GM12878 (cell line): ENCODE measurements around the gene INSYN2B.

Experiments
- BRCA1 ChIP-seq: IDR thresholded peaks from 2 replicates; pipeline ENCODE4 v1.6.1; 2011; ENCODE audit warnings: low read depth, low read length, improper control_type of control experiment
- CREB1 ChIP-seq: IDR thresholded peaks from 2 replicates; pipeline ENCODE4 v1.6.1; 2012; ENCODE audit warnings: low read depth, mild to moderate bottlenecking, inconsistent platforms
- EZH2 ChIP-seq: IDR thresholded peaks from 2 replicates; pipeline ENCODE4 v1.6.1; 2012; ENCODE audit warnings: low read depth, mild to moderate bottlenecking, control low read depth, inconsistent platforms, low read length, borderline replicate concordance; ENCODE audit not compliant: control insufficient read depth
- MTA3 ChIP-seq: IDR thresholded peaks from 2 replicates; pipeline ENCODE4 v1.6.1; 2012; ENCODE audit warnings: low read length, inconsistent platforms, borderline replicate concordance
- MYC ChIP-seq: IDR thresholded peaks from 2 replicates; pipeline ENCODE4 v1.6.1; 2011; ENCODE audit warnings: mild to moderate bottlenecking, low read length, moderate library complexity, inconsistent platforms; ENCODE audit not compliant: insufficient read depth, insufficient replicate concordance, insufficient read length, severe bottlenecking
- POLR2A ChIP-seq: IDR thresholded peaks from 2 replicates; pipeline ENCODE4 v1.6.1; 2011; ENCODE audit warnings: low read depth, mild to moderate bottlenecking, low read length
- SMARCA5 ChIP-seq: fragments of 450-650 bp; IDR thresholded peaks from 2 replicates; pipeline ENCODE4 v1.6.1; 2017; ENCODE audit warnings: mild to moderate bottlenecking
- ZBTB33 ChIP-seq: fragments of 450-650 bp; IDR thresholded peaks from 2 replicates; pipeline ENCODE4 v1.6.1; 2017; ENCODE audit warnings: mild to moderate bottlenecking
- ZZZ3 ChIP-seq: IDR thresholded peaks from 2 replicates; pipeline ENCODE4 v1.6.1; 2011; ENCODE audit warnings: low read depth; ENCODE audit not compliant: control insufficient read depth, insufficient read length

- TF ChIP-seq ZBTB33 (no peak), POLR2A (no peak), SMARCA5 (no peak), ZZZ3 (no peak), MYC (no peak), EZH2 (no peak), BRCA1 (no peak), CREB1 (no peak), MTA3 (no peak)
These were observed 87.3 kb downstream of the INSYN2B start for GRCh38 chr5:169893010-169893409.
